Keratinocyte (primary cell): ENCODE results near the gene DMRTB1. TPM values are rescaled to one million over a fixed set of nuclear protein-coding genes. Genes with fewer than 3 reads are reported as not detected.

ENCODE experiments used
- DNase-seq: peaks from one replicate; pipeline ENCODE4 v3.0.0-alpha.2; 2011; ENCODE audit warnings: low read depth, missing footprints, low spot score
- FAIRE-seq: peaks from 2 replicates; lab custom pipeline; 2011; peaks lifted over from hg19 to GRCh38; lab: Jason Lieb, UNC
- H2AFZ ChIP-seq: 2 replicates; pipeline ENCODE4 v1.6.0; 2012; ENCODE audit warnings: low read length, control low read depth, inconsistent platforms; ENCODE audit not compliant: control insufficient read depth
- H3K27ac ChIP-seq: 2 replicates; pipeline ENCODE4 v1.5.1; 2011; ENCODE audit warnings: low read length; ENCODE audit not compliant: control insufficient read depth, insufficient read depth
- H3K27me3 ChIP-seq: 3 replicates; pipeline ENCODE4 v1.6.0; 2011; ENCODE audit warnings: low read length; ENCODE audit not compliant: control insufficient read depth, insufficient read depth; ENCODE audit errors: extremely low read depth
- H3K36me3 ChIP-seq, 2 experiments: 2 replicates in 1 of 2; 3 replicates in 1 of 2; pipeline ENCODE4 v1.5.1; 2011; ENCODE audit warnings: low read length in 2 of 2, mild to moderate bottlenecking in 1 of 2; ENCODE audit not compliant: control insufficient read depth in 2 of 2, insufficient read depth in 2 of 2; ENCODE audit errors: extremely low read depth in 1 of 2
- H3K4me1 ChIP-seq: 3 replicates; pipeline ENCODE4 v1.5.1; 2011; ENCODE audit warnings: low read length; ENCODE audit not compliant: control insufficient read depth, insufficient read depth; ENCODE audit errors: extremely low read depth
- H3K4me2 ChIP-seq: 3 replicates; pipeline ENCODE4 v1.6.0; 2011; ENCODE audit warnings: low read depth, low read length; ENCODE audit not compliant: control insufficient read depth, insufficient read depth; ENCODE audit errors: extremely low read depth
- H3K4me3 ChIP-seq, 3 experiments: fragments of 200-600 bp in 1 of 3; sonication (generic) in 1 of 3; 2 replicates in 2 of 3; 3 replicates in 1 of 3; pipeline ENCODE4 v1.5.1; 2011 to 2016; ENCODE audit warnings: low read length in 3 of 3, mild to moderate bottlenecking in 3 of 3, control low read depth in 2 of 3, inconsistent platforms in 1 of 3, low read depth in 1 of 3, mixed read lengths in 1 of 3, mixed run types in 1 of 3, moderate library complexity in 1 of 3; ENCODE audit not compliant: control insufficient read depth in 2 of 3, insufficient read depth in 2 of 3; ENCODE audit errors: extremely low read depth in 1 of 3
- H3K79me2 ChIP-seq: 2 replicates; pipeline ENCODE4 v1.6.0; 2012; ENCODE audit warnings: low read length; ENCODE audit not compliant: control insufficient read depth, insufficient read depth
- H3K9ac ChIP-seq: 3 replicates; pipeline ENCODE4 v1.6.0; 2011; ENCODE audit warnings: low read length; ENCODE audit not compliant: control insufficient read depth, insufficient read depth; ENCODE audit errors: extremely low read depth
- H3K9me1 ChIP-seq: 3 replicates; pipeline ENCODE4 v1.6.0; 2011; ENCODE audit warnings: low read length; ENCODE audit not compliant: control insufficient read depth, insufficient read depth; ENCODE audit errors: extremely low read depth
- H3K9me3 ChIP-seq: 2 replicates; pipeline ENCODE4 v1.5.1; 2012; ENCODE audit warnings: low read depth, low read length; ENCODE audit not compliant: control insufficient read depth
- H4K20me1 ChIP-seq: 3 replicates; pipeline ENCODE4 v1.6.0; 2011; ENCODE audit warnings: low read length; ENCODE audit not compliant: control insufficient read depth, insufficient read depth; ENCODE audit errors: extremely low read depth
- EZH2 ChIP-seq: IDR thresholded peaks from one replicate; pipeline ENCODE4 v1.6.1; 2012; ENCODE audit warnings: inconsistent platforms, mild to moderate bottlenecking, low read length, moderate library complexity
- dilution Hi-C: fragments of 300-500 bp; cut with MboI; formaldehyde crosslinking; loops from one replicate; pipeline ENCODE4 v1.7.0; 2020; ENCODE audit warnings: low sequenced_read_pairs; ENCODE audit not compliant: extremely low pct_ligation_motif_present
- polyA plus RNA-seq, 5 experiments: library from polyadenylated mRNA; depleted of rRNA in 3 of 5; stranded (reverse) in 3 of 5; stranded (forward) in 1 of 5; unstranded in 1 of 5; fragments of >200 nt; gene quantifications; 1 replicate in 1 of 5; 2 replicates in 3 of 5; 3 replicates in 1 of 5; pipeline versions ENCODE4 v1.2.1 to v1.2.3, GENCODE V29; 2011 to 2012; ENCODE audit warnings: missing spikeins in 2 of 5, low read depth in 1 of 5, low replicate concordance in 1 of 5
- TF ChIP-seq, protein P1 (sequence below), 3 experiments: IDR thresholded peaks in 1 of 3; conservative IDR thresholded peaks in 1 of 3; optimal IDR thresholded peaks in 1 of 3; 2 replicates in 2 of 3; 3 replicates in 1 of 3; pipeline versions ENCODE3 to v1.5.1; 2011; ENCODE audit warnings: low read length in 3 of 3, mild to moderate bottlenecking in 3 of 3, moderate library complexity in 2 of 3, control low read depth in 1 of 3, inconsistent platforms in 1 of 3; ENCODE audit not compliant: insufficient read depth in 2 of 3; ENCODE audit errors: extremely low read depth in 1 of 3

Gene DMRTB1
- polyA plus RNA-seq, 1 donor (not counting 4 experiments of a cell fraction or from before 2014, with no cell fraction given): not detected

DNA sequence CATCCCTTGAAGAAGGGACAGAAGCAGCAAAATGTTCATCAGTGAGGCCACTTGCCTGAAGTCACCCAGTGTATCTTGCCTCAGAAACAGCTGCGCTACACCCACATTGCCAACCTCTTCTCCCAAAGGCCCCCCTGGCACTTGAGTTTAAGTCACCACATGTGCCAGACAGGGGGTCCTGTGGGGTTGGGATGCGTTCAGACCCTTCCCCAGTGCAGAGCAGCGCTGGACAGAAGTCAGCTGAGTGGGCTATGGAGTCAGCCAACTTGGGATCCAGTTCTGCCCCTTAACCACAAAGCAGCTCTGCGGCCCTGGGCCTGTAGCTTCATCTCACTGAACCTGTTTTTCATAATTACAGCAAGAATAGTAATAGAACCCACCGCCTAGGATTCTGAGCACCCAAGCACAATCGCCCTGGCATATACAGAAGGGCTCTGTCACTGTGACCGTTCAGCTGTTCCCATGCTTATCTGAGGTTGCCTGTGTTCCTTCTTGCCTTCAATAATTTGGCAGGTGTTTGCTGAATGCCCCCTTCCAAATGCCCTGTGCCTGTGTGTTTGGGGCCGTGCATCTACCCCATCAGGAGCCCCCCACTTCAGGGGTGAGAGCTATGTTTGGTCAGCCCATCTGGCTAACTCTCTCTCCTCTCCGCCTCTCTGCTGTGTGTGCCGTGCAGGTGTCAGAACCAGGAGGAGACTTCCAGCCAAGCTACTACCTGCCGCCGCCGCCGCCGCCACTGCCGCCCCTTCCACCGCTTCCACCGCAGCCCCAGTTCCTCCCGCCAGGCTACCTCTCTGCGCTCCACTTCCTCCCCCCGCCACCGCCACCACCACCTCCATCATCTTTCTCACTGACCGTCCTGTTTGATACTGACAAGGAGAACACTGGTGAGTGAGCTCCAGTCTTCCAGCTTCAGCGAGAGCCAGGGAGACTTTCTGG, 5.0 kb downstream of the DMRTB1 start:
- TF ChIP-seq, protein P1, sequence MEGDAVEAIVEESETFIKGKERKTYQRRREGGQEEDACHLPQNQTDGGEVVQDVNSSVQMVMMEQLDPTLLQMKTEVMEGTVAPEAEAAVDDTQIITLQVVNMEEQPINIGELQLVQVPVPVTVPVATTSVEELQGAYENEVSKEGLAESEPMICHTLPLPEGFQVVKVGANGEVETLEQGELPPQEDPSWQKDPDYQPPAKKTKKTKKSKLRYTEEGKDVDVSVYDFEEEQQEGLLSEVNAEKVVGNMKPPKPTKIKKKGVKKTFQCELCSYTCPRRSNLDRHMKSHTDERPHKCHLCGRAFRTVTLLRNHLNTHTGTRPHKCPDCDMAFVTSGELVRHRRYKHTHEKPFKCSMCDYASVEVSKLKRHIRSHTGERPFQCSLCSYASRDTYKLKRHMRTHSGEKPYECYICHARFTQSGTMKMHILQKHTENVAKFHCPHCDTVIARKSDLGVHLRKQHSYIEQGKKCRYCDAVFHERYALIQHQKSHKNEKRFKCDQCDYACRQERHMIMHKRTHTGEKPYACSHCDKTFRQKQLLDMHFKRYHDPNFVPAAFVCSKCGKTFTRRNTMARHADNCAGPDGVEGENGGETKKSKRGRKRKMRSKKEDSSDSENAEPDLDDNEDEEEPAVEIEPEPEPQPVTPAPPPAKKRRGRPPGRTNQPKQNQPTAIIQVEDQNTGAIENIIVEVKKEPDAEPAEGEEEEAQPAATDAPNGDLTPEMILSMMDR (optimal IDR thresholded peaks at IDR 0.05 in 1 of 3, IDR thresholded peaks at IDR 0.05 in 1 of 3, conservative IDR thresholded peaks at IDR 0.05 in 1 of 3; ENCODE audit: extremely low read depth in 1 of 3, insufficient read depth in 2 of 3, low read length in 3 of 3): no peak
- TF ChIP-seq EZH2: no peak
- DNase-seq (no peak), FAIRE-seq (no peak)
- Histone ChIP-seq H3K4me2 (no peak overlapping the region), H2AFZ (no peak overlapping the region), H3K27me3 (peaks cover 4% of the 10 kb centered on the region), H3K9ac (no peak overlapping the region), H3K9me1 (no peaks in the 10 kb centered on the region), H3K9me3 (no peaks in the 10 kb centered on the region), H3K79me2 (no peaks in the 10 kb centered on the region), H3K4me3 (no peak overlapping the region), H3K4me1 (no peaks in the 10 kb centered on the region), H3K27ac (no peak overlapping the region), H3K36me3 (no peaks in the 10 kb centered on the region), H4K20me1 (no peaks in the 10 kb centered on the region)
- dilution Hi-C loops: no loop called here

GRCh38 chr1:53465023-53465957, 6.1 kb downstream of the DMRTB1 start:
- no peaks in the 10 kb centered on the region for H4K20me1 ChIP-seq
- H3K79me2 ChIP-seq: no peaks in the 10 kb centered on the region
- H3K9ac ChIP-seq: no peak overlapping the region
- H3K36me3 ChIP-seq: no peaks in the 10 kb centered on the region
- DNase-seq: no peak
- H3K27ac ChIP-seq: no peak overlapping the region
- TF ChIP-seq EZH2: no peak
- TF ChIP-seq, protein P1 (optimal IDR thresholded peaks at IDR 0.05 in 1 of 3, IDR thresholded peaks at IDR 0.05 in 1 of 3, conservative IDR thresholded peaks at IDR 0.05 in 1 of 3; ENCODE audit: extremely low read depth in 1 of 3, insufficient read depth in 2 of 3, low read length in 3 of 3): no peak
- H3K4me2 ChIP-seq: no peak overlapping the region
- no peak for FAIRE-seq
- H3K9me3 ChIP-seq: no peaks in the 10 kb centered on the region
- dilution Hi-C loops: no loop called here
- peaks cover 4% of the 10 kb centered on the region for H3K27me3 ChIP-seq
- no peak overlapping the region for H2AFZ ChIP-seq
- H3K9me1 ChIP-seq: no peaks in the 10 kb centered on the region
- no peaks in the 10 kb centered on the region for H3K4me1 ChIP-seq
- H3K4me3 ChIP-seq: no peak overlapping the region
